T-helper 1 cell treated with Interleukin-12 subunit alpha and Interleukin-12 subunit beta and Interleukin-4 antibody, amounts not matched to agents 30 μg/mL and 1 μg/mL, for 36 hours (primary cell): ENCODE results near the gene PRKN.

Source experiments
- H3K27ac Mint-ChIP-seq: one replicate; pipeline ENCODE4 v1.8.0; 2021; ENCODE audit warnings: mild to moderate bottlenecking, mixed read lengths
- H3K27me3 Mint-ChIP-seq: one replicate; pipeline ENCODE4 v1.8.0; 2021; ENCODE audit warnings: low read depth, mixed read lengths
- H3K36me3 Mint-ChIP-seq: one replicate; pipeline ENCODE4 v1.8.0; 2021; ENCODE audit warnings: low read depth, mixed read lengths
- H3K4me1 Mint-ChIP-seq: one replicate; pipeline ENCODE4 v1.8.0; 2021; ENCODE audit warnings: low read depth, mixed read lengths
- H3K4me3 Mint-ChIP-seq: one replicate; pipeline ENCODE4 v1.8.0; 2021; ENCODE audit warnings: mild to moderate bottlenecking, moderate library complexity, mixed read lengths
- H3K9me3 Mint-ChIP-seq: one replicate; pipeline ENCODE4 v1.8.0; 2021; ENCODE audit warnings: mixed read lengths

The PRKN gene

DNA sequence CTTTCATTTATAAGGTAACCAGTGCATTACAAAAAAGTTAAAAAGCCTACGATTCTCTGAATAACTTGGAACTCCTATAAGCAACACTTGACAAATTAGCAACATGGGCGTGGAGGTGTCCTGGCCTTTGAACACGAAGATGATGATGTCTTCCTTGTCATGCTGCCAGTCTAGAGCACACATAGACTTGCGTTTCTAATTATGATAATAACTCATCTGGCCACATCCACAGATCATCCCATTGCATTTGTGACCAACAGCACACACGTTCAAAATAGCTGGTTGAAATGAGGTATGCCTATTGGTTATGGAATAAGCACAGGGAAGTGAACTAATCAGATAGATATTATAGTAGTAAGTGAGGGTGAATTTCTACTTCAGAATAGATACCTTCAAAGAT, 608.9 kb downstream of the PRKN start:
- Mint-ChIP-seq H3K36me3 (no peaks in the 10 kb centered on the region), H3K27me3 (no peaks in the 10 kb centered on the region), H3K4me3 (no peak overlapping the region)

DNA sequence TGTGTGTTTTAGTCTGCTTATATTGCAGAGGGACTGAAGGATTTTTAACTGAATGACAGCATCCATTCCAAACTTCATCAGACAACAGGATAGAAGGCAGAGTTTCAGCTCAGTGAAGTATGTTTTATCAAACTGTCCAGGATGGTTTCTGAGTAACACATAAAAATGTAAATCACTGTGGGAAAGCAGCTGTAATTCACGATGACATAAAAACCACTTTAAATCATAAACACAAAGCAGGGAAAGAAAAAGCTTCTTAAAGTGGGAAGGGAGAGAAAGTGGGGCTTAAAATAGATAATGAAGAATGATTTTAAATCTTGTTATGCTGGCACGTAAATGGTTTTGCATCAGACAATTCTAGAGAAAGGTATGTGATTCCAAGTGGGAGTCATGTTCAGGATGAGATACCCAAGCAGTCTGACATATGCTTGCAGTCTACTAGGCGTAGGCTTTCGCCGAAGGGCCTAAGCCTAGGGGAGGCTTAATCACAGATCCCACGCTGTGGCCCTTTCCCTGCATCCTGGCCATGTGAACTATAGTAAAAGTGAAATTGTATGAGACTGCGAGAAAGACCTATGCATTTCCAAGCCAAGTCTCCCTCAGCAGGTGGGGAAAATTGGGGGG, 610.6 kb downstream of the PRKN start:
- H3K36me3 Mint-ChIP-seq, result no peaks in the 10 kb centered on the region
- no peak overlapping the region for H3K27ac Mint-ChIP-seq
- H3K27me3 Mint-ChIP-seq, result no peaks in the 10 kb centered on the region
- H3K4me1 Mint-ChIP-seq, result peaks cover 6% of the 10 kb centered on the region
- H3K9me3 Mint-ChIP-seq, result peaks cover 8% of the 10 kb centered on the region
- H3K4me3 Mint-ChIP-seq, result no peak overlapping the region

More for the DNA sequence above, 608.9 kb downstream of the PRKN start:
- Mint-ChIP-seq H3K4me1 (peaks cover 6% of the 10 kb centered on the region), H3K9me3 (no peaks in the 10 kb centered on the region), H3K27ac (no peak overlapping the region)

DNA sequence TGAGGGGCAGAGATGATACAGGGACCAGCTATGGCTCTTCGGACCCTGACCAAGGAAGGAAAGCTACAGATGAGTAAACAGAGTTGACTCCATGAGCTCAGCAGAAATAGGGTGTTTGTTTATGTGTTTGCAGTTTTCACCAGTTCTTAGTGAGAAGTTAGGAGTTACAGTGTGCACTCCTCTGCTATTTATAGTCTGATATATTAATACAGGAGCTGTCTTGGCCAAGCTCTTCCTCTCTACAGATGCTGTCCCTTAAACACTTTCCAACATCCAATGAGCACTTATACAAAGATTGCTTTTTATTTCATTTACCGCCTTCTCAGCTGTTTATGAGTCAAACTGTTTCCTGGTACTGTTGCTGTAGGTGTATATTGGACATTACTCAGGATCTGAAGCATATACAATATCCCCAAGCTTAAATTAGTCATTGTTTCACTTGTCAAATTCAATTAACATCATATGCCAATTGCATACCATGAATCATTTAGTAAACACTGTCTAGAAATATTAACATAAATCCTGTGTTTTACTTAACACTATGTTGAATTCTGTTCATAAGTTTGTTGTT, 618.0 kb downstream of the PRKN start:
- no peak overlapping the region for H3K4me3 Mint-ChIP-seq
- peaks cover 14% of the 10 kb centered on the region for H3K9me3 Mint-ChIP-seq
- H3K4me1 Mint-ChIP-seq, result peaks cover 2% of the 10 kb centered on the region
- H3K27me3 Mint-ChIP-seq, result no peaks in the 10 kb centered on the region
- H3K36me3 Mint-ChIP-seq, result no peaks in the 10 kb centered on the region
- H3K27ac Mint-ChIP-seq, result no peak overlapping the region

DNA sequence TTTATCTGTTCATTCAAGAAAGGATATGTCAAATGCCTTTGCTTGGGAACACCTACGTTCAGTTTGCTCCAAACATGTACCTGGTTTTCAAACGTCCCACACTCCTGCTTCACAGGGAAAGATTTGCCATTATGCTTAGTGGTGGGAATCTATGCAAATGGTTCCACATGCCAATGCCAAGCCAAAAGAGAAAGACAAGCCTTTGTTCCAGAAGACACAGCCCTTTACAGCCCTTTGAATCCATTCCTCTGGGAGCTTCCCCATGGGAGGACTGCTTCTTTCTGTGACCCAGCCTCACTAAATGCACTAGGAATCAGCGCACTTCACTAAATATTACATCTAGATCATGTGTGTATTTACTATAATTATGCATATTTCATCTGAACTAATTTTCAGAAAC, 619.5 kb downstream of the PRKN start:
- H3K36me3 Mint-ChIP-seq, result no peaks in the 10 kb centered on the region
- peaks cover 9% of the 10 kb centered on the region for H3K9me3 Mint-ChIP-seq
- peaks cover 2% of the 10 kb centered on the region for H3K4me1 Mint-ChIP-seq
- no peaks in the 10 kb centered on the region for H3K27me3 Mint-ChIP-seq
- H3K4me3 Mint-ChIP-seq, result no peak overlapping the region
- no peak overlapping the region for H3K27ac Mint-ChIP-seq

DNA sequence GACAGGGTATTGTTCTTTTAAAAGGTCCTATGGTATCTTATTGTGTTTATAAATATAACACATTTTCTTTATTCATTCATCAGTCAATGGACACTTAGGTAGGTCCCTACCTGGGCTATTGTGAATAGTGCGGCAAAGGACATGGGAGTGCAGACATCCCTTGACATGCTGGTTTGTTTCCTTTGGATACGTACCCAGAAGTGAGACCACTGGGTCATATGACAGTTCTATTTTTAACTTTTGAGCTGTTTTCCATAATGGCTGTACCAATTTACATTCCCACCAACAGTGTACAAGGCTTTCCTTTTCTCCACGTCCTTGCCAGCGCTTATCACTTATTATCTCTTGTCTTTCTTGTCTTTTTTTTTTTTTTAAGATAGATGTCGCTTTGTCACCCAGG, 627.5 kb downstream of the PRKN start:
- no peak overlapping the region for H3K27ac Mint-ChIP-seq
- peaks cover 2% of the 10 kb centered on the region for H3K4me1 Mint-ChIP-seq

DNA sequence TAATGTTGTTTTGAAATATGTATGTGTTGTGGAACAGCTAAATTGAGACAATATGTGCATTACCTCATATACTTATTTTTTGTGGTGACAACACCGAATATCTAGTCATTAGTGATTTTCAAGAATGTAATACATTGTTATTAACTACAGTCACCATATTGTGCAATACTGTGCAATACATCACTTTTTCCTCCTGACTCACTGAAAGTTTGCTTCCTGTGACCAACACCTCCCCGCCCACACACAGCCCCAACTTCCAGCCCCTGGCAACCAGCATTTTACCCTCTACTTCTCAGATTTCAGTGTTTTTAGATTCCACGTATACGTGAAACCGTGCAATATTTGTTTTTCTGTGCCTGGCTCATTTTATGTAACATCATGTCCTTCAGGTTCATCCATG, 627.9 kb downstream of the PRKN start:
- no peaks in the 10 kb centered on the region for H3K27me3 Mint-ChIP-seq
- H3K4me1 Mint-ChIP-seq, result peaks cover 2% of the 10 kb centered on the region
- no peak overlapping the region for H3K27ac Mint-ChIP-seq
- no peak overlapping the region for H3K4me3 Mint-ChIP-seq
- H3K36me3 Mint-ChIP-seq, result peaks cover 3% of the 10 kb centered on the region
- peaks cover 4% of the 10 kb centered on the region for H3K9me3 Mint-ChIP-seq

More for the DNA sequence above, 627.5 kb downstream of the PRKN start:
- Mint-ChIP-seq H3K4me3 (no peak overlapping the region), H3K9me3 (peaks cover 4% of the 10 kb centered on the region), H3K36me3 (peaks cover 3% of the 10 kb centered on the region), H3K27me3 (no peaks in the 10 kb centered on the region)

DNA sequence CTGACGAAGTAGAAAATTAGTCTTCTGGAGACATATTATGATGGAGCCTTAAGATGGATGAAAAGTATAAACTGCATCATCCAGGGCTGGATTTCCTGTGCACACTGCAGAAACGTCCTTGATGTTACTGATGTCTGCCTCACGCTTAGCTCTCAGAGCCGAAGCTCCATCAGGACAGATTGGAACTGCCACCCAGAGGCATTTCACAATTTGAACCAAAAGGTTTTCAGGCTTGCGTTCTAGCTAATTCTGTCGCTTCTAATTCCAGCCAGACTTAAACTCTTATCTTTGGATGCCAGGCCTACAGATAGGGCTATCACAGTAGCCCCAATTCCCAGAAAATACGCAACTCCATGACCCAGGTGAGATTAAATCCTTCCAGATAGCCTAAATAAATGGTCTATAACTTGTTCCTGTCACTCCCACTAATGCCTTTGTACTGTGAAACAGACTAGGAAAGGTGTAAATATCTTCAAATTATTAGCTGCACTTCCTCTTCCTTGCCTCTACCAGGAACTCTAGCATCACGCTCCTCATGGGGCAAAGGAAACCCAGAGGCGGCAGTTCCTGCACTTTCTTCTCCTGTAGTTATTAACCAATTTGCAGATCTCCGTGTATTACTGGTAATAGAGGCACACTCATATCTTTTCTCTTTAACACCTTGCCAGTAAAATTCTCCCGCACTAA, 634.6 kb downstream of the PRKN start:
- Mint-ChIP-seq H3K4me1 (no peaks in the 10 kb centered on the region), H3K36me3 (no peaks in the 10 kb centered on the region), H3K27me3 (no peaks in the 10 kb centered on the region), H3K9me3 (peaks cover 14% of the 10 kb centered on the region), H3K4me3 (no peak overlapping the region), H3K27ac (no peak overlapping the region)

DNA sequence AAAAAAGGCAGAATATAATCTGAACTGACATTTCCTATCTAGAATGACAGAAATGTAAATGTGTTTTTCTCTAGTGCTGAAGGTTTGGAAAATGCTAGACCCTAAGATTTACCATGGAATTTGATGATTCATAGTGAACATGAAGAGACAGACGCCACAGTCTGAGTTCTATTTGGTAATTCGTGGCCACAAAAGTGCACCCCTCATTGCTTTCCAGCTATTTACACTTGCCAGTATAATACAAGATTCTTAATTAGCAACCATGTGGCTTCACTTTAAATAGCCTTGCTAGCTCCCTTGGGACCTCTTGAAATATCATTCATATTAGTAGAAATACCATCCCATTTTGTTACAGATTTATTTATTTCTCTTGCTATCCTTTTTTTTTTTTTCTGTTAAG, 636.8 kb downstream of the PRKN start:
- Mint-ChIP-seq H3K36me3 (no peaks in the 10 kb centered on the region), H3K27me3 (no peaks in the 10 kb centered on the region), H3K4me3 (no peak overlapping the region), H3K9me3 (peaks cover 9% of the 10 kb centered on the region), H3K4me1 (no peaks in the 10 kb centered on the region), H3K27ac (no peak overlapping the region)

DNA sequence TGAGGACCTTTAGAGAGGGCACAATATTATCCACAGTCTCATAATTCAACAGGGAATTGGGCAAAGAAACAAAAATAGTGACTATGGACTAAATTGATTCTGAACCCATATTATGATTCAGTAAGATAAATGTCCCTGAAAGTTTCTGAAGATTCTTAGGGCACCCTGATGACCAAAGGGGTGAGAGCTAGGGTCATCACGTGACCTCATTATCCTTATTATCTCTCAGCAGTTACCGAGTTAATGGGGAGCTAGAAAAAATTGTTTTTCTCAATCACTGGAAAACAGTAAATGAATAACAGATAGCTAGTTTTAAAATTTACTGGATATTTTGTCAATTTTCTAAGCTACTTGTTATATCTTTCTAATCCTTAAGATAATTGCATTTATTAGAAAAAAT, 639.5 kb downstream of the PRKN start:
- no peaks in the 10 kb centered on the region for H3K27me3 Mint-ChIP-seq
- no peaks in the 10 kb centered on the region for H3K4me1 Mint-ChIP-seq
- no peak overlapping the region for H3K27ac Mint-ChIP-seq
- no peaks in the 10 kb centered on the region for H3K36me3 Mint-ChIP-seq
- H3K4me3 Mint-ChIP-seq, result no peak overlapping the region
- H3K9me3 Mint-ChIP-seq, result peaks cover 5% of the 10 kb centered on the region

DNA sequence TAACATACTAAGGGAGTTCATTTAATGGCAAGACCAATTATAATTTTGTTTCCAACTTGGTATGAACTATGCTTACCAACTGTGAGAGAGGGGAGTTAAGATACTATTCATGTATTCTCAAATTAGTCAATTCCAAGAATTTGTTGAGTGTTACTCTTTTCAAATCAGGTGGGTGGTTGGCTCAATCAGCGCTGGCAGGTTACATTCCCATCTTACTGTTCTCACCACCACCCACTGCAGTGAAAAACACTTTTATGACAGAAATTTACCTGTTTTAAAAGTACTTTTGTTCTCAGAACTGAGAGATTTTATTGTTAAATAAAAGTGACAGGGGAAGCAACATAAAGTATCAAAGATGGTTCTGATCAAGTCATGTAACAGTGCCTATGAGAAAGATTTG, 642.0 kb downstream of the PRKN start:
- H3K27ac Mint-ChIP-seq, result no peak overlapping the region
- H3K9me3 Mint-ChIP-seq, result no peaks in the 10 kb centered on the region
- H3K27me3 Mint-ChIP-seq, result no peaks in the 10 kb centered on the region
- no peaks in the 10 kb centered on the region for H3K36me3 Mint-ChIP-seq
- no peak overlapping the region for H3K4me3 Mint-ChIP-seq
- no peaks in the 10 kb centered on the region for H3K4me1 Mint-ChIP-seq

DNA sequence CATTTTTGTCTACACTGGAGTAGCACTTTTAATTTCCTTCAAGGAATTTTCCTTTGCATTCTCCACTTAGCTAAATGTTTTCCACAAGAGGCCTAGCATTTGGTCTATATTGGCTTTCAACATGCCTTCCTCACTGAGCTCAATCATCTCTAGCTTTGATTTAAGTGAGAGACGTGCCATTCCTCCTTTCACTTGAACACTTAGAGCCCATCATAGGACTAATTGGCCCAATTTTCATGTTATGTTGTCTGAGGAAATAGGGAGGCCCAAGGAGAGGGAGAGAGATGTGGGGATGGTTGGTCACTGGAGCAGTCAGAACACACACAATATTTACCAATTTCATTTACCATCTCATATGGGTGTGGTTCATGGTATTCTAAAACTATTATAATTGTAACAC, 645.0 kb downstream of the PRKN start:
- no peaks in the 10 kb centered on the region for H3K27me3 Mint-ChIP-seq
- no peaks in the 10 kb centered on the region for H3K9me3 Mint-ChIP-seq
- H3K4me1 Mint-ChIP-seq, result no peaks in the 10 kb centered on the region
- H3K27ac Mint-ChIP-seq, result no peak overlapping the region
- no peak overlapping the region for H3K4me3 Mint-ChIP-seq
- H3K36me3 Mint-ChIP-seq, result no peaks in the 10 kb centered on the region

DNA sequence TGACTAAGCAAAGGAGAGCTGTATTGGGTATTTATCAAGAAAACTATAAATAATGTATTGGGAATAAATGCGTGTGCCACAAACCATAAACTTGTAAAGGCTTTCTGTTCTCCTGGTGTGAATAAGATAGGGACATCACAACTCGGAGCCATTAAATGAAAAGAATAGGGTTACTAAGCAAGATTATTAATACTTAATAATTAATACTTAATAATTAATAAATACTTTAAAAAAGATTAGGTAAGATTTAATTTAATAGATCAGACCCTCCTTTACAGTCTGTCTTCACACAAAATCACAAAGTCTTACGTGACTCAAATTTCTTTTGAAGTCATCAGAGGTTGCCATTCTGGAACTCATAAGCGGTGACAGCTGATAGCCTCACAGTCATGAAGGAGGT, 648.9 kb downstream of the PRKN start:
- Mint-ChIP-seq H3K27ac (no peak overlapping the region), H3K9me3 (peaks cover 4% of the 10 kb centered on the region), H3K27me3 (no peaks in the 10 kb centered on the region), H3K4me1 (no peaks in the 10 kb centered on the region), H3K4me3 (no peak overlapping the region), H3K36me3 (no peaks in the 10 kb centered on the region)

DNA sequence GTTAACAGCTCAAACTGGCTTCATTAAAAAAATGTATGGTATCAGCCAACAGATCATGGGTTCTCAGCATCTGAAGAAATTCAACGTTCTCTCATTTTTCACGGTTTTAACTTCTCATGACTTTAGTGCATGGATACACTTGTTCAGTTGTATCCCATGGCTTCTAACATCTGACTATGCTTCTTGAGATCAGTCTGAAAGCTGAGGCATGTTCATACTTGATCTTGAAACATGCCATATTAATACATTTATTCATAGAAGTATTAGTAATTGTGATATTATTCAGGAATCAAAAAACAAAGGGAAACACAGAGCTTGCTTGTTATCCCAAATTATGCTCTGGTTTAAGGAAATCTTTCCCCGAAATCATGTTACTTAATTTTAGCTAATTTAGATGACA, 649.4 kb downstream of the PRKN start:
- no peaks in the 10 kb centered on the region for H3K4me1 Mint-ChIP-seq
- no peaks in the 10 kb centered on the region for H3K27me3 Mint-ChIP-seq
- H3K27ac Mint-ChIP-seq, result no peak overlapping the region
- no peaks in the 10 kb centered on the region for H3K36me3 Mint-ChIP-seq
- H3K9me3 Mint-ChIP-seq, result peaks cover 5% of the 10 kb centered on the region
- no peak overlapping the region for H3K4me3 Mint-ChIP-seq

DNA sequence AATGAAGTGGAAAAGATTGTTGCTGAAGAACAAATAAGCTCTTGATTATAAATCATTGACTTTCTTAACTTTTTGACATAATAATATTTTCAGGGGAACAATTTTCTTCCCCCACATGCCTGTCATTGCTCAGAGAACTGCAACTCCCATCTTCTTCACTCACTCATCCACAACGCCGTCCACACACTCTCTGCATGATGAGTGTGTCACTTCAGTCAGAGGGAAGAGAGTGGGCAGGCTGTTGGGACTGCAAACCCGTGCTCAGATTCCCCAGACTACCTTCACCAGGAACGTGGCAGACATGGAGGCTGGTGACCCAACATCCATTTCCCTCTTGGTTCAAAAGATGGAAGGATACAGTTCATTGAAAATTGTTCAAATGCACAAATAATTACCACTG, 650.8 kb downstream of the PRKN start:
- Mint-ChIP-seq H3K36me3 (no peaks in the 10 kb centered on the region), H3K27ac (no peak overlapping the region), H3K4me3 (no peak overlapping the region), H3K4me1 (no peaks in the 10 kb centered on the region), H3K9me3 (peaks cover 18% of the 10 kb centered on the region), H3K27me3 (no peaks in the 10 kb centered on the region)

DNA sequence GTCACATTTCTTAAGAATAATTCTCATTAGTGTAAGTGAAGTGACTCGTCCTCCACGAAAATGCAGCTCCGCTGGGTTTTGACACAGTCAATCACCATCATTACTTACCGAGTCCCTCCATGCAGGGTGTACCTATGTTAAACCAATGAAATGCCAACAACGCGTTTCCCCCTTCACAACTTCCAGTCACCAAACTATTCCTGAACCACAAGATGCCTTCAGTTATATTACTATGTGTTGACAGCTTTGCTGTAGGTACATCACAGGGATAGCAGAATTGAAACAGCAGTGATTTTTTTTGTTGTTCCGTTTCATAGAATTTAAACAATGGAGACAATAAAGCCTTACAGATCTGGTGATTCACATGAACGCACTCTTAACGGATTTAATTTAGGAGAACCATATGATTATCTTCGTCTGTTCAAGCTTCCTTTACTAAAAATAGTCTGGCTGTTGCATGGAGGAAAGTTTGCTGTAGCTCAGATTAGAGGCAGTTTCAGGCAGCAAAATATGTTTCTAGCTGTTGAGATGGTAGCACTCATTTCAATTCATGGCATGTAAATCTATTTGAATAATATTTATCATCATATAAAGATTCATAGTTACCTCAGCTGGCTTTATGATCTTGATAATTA, 652.8 kb downstream of the PRKN start:
- no peaks in the 10 kb centered on the region for H3K27me3 Mint-ChIP-seq
- H3K27ac Mint-ChIP-seq, result no peak overlapping the region
- no peak overlapping the region for H3K4me3 Mint-ChIP-seq
- H3K4me1 Mint-ChIP-seq, result no peaks in the 10 kb centered on the region
- H3K36me3 Mint-ChIP-seq, result no peaks in the 10 kb centered on the region
- H3K9me3 Mint-ChIP-seq, result peaks cover 26% of the 10 kb centered on the region
